IMR-90 (cell line): Measurements from ENCODE around the gene AGPS. TPM values are rescaled to one million over a fixed set of nuclear protein-coding genes. Genes with fewer than 3 reads are reported as not detected.

Experiments used
- ATAC-seq: fragments of 200-7000 bp; cut with Tn5 transposase; 2 replicates; pipeline ENCODE4 v1.9.1; 2020; ENCODE audit warnings: low read depth, mild to moderate bottlenecking, moderate library complexity
- BruUV-seq: library from RNA; stranded (reverse); fragments of 400-500 nt; replicated peaks from 2 replicates; lab custom pipeline; 2021; lab: Mats Ljungman, UMichigan
- CTCF ChIA-PET: fragments of 300-600 bp; formaldehyde crosslinking; extraction: SDS; loops from one replicate; lab custom pipeline; 2021; ENCODE audit warnings: antibody characterized with exemption; lab: Yijun Ruan, JAX
- POLR2A ChIA-PET: fragments of 300-600 bp; sonication (Branson Sonifier 250); formaldehyde crosslinking; loops from one replicate; lab custom pipeline; 2022; ENCODE audit warnings: antibody characterized with exemption; ENCODE audit not compliant: unreplicated experiment; lab: Charles Lee
- DNase-seq: peaks from one replicate; pipeline ENCODE4 v3.0.0; 2013
- H2AFZ ChIP-seq: replicated peaks from 2 replicates; pipeline ENCODE3; 2013; ENCODE audit warnings: low read length, mild to moderate bottlenecking; ENCODE audit not compliant: poor library complexity
- H2AK5ac ChIP-seq: 2 replicates; pipeline ENCODE4 v1.6.1; 2013; ENCODE audit warnings: low read depth, low read length, inconsistent platforms
- H2AK9ac ChIP-seq: replicated peaks from 2 replicates; pipeline ENCODE3; 2013; ENCODE audit warnings: mild to moderate bottlenecking, low read depth, low read length, moderate library complexity; ENCODE audit not compliant: poor library complexity
- H2BK120ac ChIP-seq: 2 replicates; pipeline ENCODE4 v1.6.1; 2013; ENCODE audit warnings: low read depth, low read length, inconsistent platforms
- H2BK15ac ChIP-seq: 3 replicates; pipeline ENCODE4 v1.6.1; 2013; ENCODE audit warnings: low read depth, low read length, inconsistent platforms
- H2BK20ac ChIP-seq: 2 replicates; pipeline ENCODE4 v1.6.1; 2013; ENCODE audit warnings: low read depth, mild to moderate bottlenecking, inconsistent platforms, low read length, moderate library complexity
- H2BK5ac ChIP-seq: 2 replicates; pipeline ENCODE4 v1.6.1; 2013; ENCODE audit warnings: mild to moderate bottlenecking, low read depth, low read length, inconsistent platforms; ENCODE audit not compliant: poor library complexity, severe bottlenecking
- H3K14ac ChIP-seq: replicated peaks from 2 replicates; pipeline ENCODE4 v1.6.1; 2013; ENCODE audit warnings: low read depth, low read length, inconsistent platforms
- H3K18ac ChIP-seq: 2 replicates; pipeline ENCODE4 v1.6.1; 2013; ENCODE audit warnings: low read depth, low read length, control low read depth
- H3K23ac ChIP-seq: 2 replicates; pipeline ENCODE4 v1.6.1; 2013; ENCODE audit warnings: low read depth, low read length, inconsistent platforms
- H3K27ac ChIP-seq: 2 replicates; pipeline ENCODE4 v1.5.1; 2013; ENCODE audit warnings: mild to moderate bottlenecking, control low read depth, low read length; ENCODE audit not compliant: insufficient read depth
- H3K27me3 ChIP-seq: 2 replicates; pipeline ENCODE4 v1.6.1; 2013; ENCODE audit warnings: low read length; ENCODE audit not compliant: control insufficient read depth, insufficient read depth
- H3K36me3 ChIP-seq: 2 replicates; pipeline ENCODE4 v1.6.1; 2013; ENCODE audit warnings: low read length, mixed read lengths; ENCODE audit not compliant: control insufficient read depth, insufficient read depth
- H3K4ac ChIP-seq: 2 replicates; pipeline ENCODE4 v1.6.1; 2013; ENCODE audit warnings: low read depth, low read length, inconsistent platforms
- H3K4me1 ChIP-seq: 2 replicates; pipeline ENCODE4 v1.6.1; 2013; ENCODE audit warnings: low read length, mixed read lengths; ENCODE audit not compliant: control insufficient read depth, insufficient read depth
- H3K4me2 ChIP-seq: 2 replicates; pipeline ENCODE4 v1.6.1; 2013; ENCODE audit warnings: low read depth, mild to moderate bottlenecking, control low read depth, low read length, moderate library complexity
- H3K4me3 ChIP-seq: 2 replicates; pipeline ENCODE4 v1.5.1; 2013; ENCODE audit warnings: low read depth, mild to moderate bottlenecking, control low read depth, low read length, moderate library complexity; ENCODE audit not compliant: insufficient read depth
- H3K56ac ChIP-seq: 2 replicates; pipeline ENCODE4 v1.6.1; 2013; ENCODE audit warnings: low read length, inconsistent platforms; ENCODE audit not compliant: insufficient read depth; ENCODE audit errors: extremely low read depth
- H3K79me1 ChIP-seq, 2 experiments: 2 replicates each; pipeline ENCODE4 v1.6.1; 2013; ENCODE audit warnings: low read length in 2 of 2, inconsistent platforms in 1 of 2, low read depth in 1 of 2
- H3K9ac ChIP-seq: 2 replicates; pipeline ENCODE4 v1.6.1; 2013; ENCODE audit warnings: low read depth, low read length, control low read depth
- H3K9me1 ChIP-seq: 2 replicates; pipeline ENCODE4 v1.6.1; 2013; ENCODE audit warnings: low read length, inconsistent platforms; ENCODE audit not compliant: insufficient read depth
- H3K9me3 ChIP-seq: 2 replicates; pipeline ENCODE4 v1.6.1; 2013; ENCODE audit warnings: low read length; ENCODE audit not compliant: control insufficient read depth, insufficient read depth
- H4K20me1 ChIP-seq: 2 replicates; pipeline ENCODE4 v1.6.1; 2013; ENCODE audit warnings: low read length, inconsistent platforms; ENCODE audit not compliant: insufficient read depth
- H4K5ac ChIP-seq: 2 replicates; pipeline ENCODE4 v1.6.1; 2013; ENCODE audit warnings: mild to moderate bottlenecking, low read depth, low read length, control low read depth
- H4K8ac ChIP-seq, 2 experiments: 2 replicates each; pipeline ENCODE4 v1.6.1; 2013; ENCODE audit warnings: low read depth in 2 of 2, low read length in 2 of 2, control low read depth in 1 of 2, inconsistent platforms in 1 of 2
- H4K91ac ChIP-seq: 2 replicates; pipeline ENCODE4 v1.6.1; 2013; ENCODE audit warnings: low read depth, low read length, inconsistent platforms; ENCODE audit not compliant: insufficient read depth
- BHLHE40 ChIP-seq: fragments of 150-350 bp; IDR thresholded peaks from 2 replicates; pipeline ENCODE4 v1.6.1; 2016; ENCODE audit warnings: mild to moderate bottlenecking, low read depth, low read length
- CEBPB ChIP-seq: IDR thresholded peaks from 2 replicates; pipeline ENCODE4 v1.6.1; 2012; ENCODE audit warnings: low read depth, low read length, improper control_type of control experiment
- CHD1 ChIP-seq: IDR thresholded peaks from 2 replicates; pipeline ENCODE4 v1.6.1; 2012; ENCODE audit warnings: low read depth, low read length, improper control_type of control experiment
- FOS ChIP-seq: fragments of 150-350 bp; IDR thresholded peaks from 2 replicates; pipeline ENCODE4 v1.6.1; 2016; ENCODE audit warnings: low read depth, low read length
- MAZ ChIP-seq: IDR thresholded peaks from 2 replicates; pipeline ENCODE4 v1.6.1; 2012; ENCODE audit warnings: low read depth, mild to moderate bottlenecking, low read length, improper control_type of control experiment, moderate library complexity, borderline replicate concordance
- NFE2L2 ChIP-seq: fragments of 150-350 bp; IDR thresholded peaks from 2 replicates; pipeline ENCODE4 v1.6.1; 2016; ENCODE audit warnings: low read depth, mild to moderate bottlenecking, low read length
- POLR2A ChIP-seq: IDR thresholded peaks from 2 replicates; pipeline ENCODE4 v1.6.1; 2012; ENCODE audit warnings: mild to moderate bottlenecking, low read depth, low read length
- SMC3 ChIP-seq: fragments of 150-350 bp; IDR thresholded peaks from 2 replicates; pipeline ENCODE4 v1.6.1; 2016; ENCODE audit warnings: low read depth, mild to moderate bottlenecking, antibody characterized with exemption, low read length, moderate library complexity
- WGBS, 2 experiments: methylation state at CpG; one replicate each; pipeline versions ENCODE4 v1.1.5 to v1.1.7; 2013; ENCODE audit warnings: missing lambda C conversion rate in 2 of 2; ENCODE audit not compliant: insufficient read length in 1 of 2; ENCODE audit errors: extremely low coverage in 2 of 2; 5-methylcytosine and 5-hydroxymethylcytosine counted together
- dilution Hi-C: fragments of 300-500 bp; cut with HindIII; formaldehyde crosslinking; loops from one replicate; pipeline ENCODE4 v1.14.3; 2018; ENCODE audit warnings: low sequenced_read_pairs; ENCODE audit not compliant: unreplicated experiment
- in situ Hi-C: fragments of 300-500 bp; cut with MboI; formaldehyde crosslinking; loops from 3 replicates; pipeline ENCODE4 v1.14.3; 2019; ENCODE audit warnings: low sequenced_read_pairs, inconsistent platforms, mixed read lengths
- intact Hi-C: fragments of 100-400 bp; cut with micrococcal nuclease; formaldehyde crosslinking; loops from 2 replicates; pipeline ENCODE4 v1.10.0; 2022
- polyA plus RNA-seq, 3 experiments: library from polyadenylated mRNA; depleted of rRNA; stranded (reverse); fragments of >200 nt; gene quantifications; 2 replicates each; pipeline ENCODE4 v1.2.3, GENCODE V29; 2012; ENCODE audit warnings: low replicate concordance in 1 of 3
- total RNA-seq: library from RNA; depleted of rRNA; stranded (reverse); fragments of >200 nt; gene quantifications from 2 replicates; pipeline ENCODE4 v1.2.3, GENCODE V29; 2012
- TF ChIP-seq, protein P1 (sequence below): conservative IDR thresholded peaks from 2 replicates; pipeline ENCODE4 v1.5.1; 2012; ENCODE audit warnings: mild to moderate bottlenecking, low read depth, low read length, improper control_type of control experiment
- TF ChIP-seq, protein P2 (sequence below): fragments of 150-350 bp; IDR thresholded peaks from 2 replicates; pipeline ENCODE4 v1.6.1; 2016; ENCODE audit warnings: low read depth, mild to moderate bottlenecking, low read length, moderate library complexity, borderline replicate concordance

AGPS gene
- total and polyA plus RNA-seq, 2 of the 4 experiments (the other 2 are of a cell fraction): 6.6 to 18.6 TPM

DNA sequence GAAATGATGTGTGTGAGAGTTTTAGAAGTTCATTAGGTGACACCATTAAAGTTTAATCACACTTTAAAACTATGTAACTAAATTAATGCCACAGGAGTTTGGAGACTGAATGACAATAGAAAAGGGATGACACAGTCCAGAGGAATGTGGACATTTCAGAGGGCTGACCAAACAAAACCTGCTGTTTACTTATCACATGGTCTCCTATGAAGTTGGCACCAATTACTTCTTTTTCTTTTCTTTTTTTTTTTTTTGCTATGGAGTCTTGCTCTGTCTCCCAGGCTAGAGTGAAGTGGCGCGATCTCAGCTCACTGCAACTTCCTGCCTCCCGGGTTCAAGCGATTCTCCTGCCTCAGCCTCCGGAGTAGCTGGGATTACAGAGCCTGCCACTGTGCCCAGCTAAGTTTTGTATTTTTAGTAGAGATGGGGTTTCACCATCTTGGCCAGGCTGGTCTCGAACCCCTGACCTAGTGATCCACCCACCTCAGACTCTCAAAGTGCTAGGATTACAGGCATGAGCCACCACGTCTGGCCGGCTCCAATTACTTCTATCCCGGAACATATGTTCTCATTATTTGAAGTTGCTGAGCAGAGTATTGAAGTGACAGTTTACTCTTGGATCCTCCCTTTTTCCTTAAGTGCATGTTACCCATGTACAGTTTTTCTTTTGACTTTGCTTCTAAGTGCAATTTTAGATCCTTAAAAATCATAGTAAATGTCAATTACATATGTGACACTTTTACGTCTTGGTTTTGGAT, 4.3 kb downstream of the AGPS start:
- H3K4me1 ChIP-seq: peaks cover 6% of the 10 kb centered on the region
- TF ChIP-seq SMC3 (no peak), FOS (no peak), BHLHE40 (no peak), CEBPB (no peak), MAZ (no peak), NFE2L2 (no peak), POLR2A (no peak), CHD1 (no peak)
- TF ChIP-seq, protein P1, sequence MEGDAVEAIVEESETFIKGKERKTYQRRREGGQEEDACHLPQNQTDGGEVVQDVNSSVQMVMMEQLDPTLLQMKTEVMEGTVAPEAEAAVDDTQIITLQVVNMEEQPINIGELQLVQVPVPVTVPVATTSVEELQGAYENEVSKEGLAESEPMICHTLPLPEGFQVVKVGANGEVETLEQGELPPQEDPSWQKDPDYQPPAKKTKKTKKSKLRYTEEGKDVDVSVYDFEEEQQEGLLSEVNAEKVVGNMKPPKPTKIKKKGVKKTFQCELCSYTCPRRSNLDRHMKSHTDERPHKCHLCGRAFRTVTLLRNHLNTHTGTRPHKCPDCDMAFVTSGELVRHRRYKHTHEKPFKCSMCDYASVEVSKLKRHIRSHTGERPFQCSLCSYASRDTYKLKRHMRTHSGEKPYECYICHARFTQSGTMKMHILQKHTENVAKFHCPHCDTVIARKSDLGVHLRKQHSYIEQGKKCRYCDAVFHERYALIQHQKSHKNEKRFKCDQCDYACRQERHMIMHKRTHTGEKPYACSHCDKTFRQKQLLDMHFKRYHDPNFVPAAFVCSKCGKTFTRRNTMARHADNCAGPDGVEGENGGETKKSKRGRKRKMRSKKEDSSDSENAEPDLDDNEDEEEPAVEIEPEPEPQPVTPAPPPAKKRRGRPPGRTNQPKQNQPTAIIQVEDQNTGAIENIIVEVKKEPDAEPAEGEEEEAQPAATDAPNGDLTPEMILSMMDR: no peak
- TF ChIP-seq, protein P2, sequence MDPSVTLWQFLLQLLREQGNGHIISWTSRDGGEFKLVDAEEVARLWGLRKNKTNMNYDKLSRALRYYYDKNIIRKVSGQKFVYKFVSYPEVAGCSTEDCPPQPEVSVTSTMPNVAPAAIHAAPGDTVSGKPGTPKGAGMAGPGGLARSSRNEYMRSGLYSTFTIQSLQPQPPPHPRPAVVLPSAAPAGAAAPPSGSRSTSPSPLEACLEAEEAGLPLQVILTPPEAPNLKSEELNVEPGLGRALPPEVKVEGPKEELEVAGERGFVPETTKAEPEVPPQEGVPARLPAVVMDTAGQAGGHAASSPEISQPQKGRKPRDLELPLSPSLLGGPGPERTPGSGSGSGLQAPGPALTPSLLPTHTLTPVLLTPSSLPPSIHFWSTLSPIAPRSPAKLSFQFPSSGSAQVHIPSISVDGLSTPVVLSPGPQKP: no peak
- no TSS peak for BruUV-seq

More for the DNA sequence above, 4.3 kb downstream of the AGPS start:
- CTCF ChIA-PET: interaction anchor here (0.7 kb wide), 1 partner anchor 32 kb away, joined by 3 read pairs; no protein-coding TSS in a partner anchor
- no peak overlapping the region for H2AK9ac ChIP-seq
- H3K27ac ChIP-seq: peak overlapping the region; percentile 53
- H3K9me1 ChIP-seq: peaks cover 5% of the 10 kb centered on the region
- H3K27me3 ChIP-seq: no peaks in the 10 kb centered on the region
- H4K8ac ChIP-seq: no peak overlapping the region
- in situ Hi-C loops: no loop called here
- ATAC-seq: no peak
- 0 out of 3 replicates have a peak overlapping the region, but pooled peaks have one; percentile 45 for H2BK15ac ChIP-seq
- H3K23ac ChIP-seq: peak overlapping the region; percentile 56; the same call in 1 of the 2 replicates
- no peaks in the 10 kb centered on the region for H3K36me3 ChIP-seq
- peak overlapping the region; percentile 20; the same call in 1 of the 2 replicates for H3K18ac ChIP-seq
- H4K5ac ChIP-seq: no peak overlapping the region
- 0 out of 2 replicates have a peak overlapping the region, but pooled peaks have one; percentile 12 for H2AK5ac ChIP-seq
- peaks cover 32% of the 10 kb centered on the region for H4K20me1 ChIP-seq
- dilution Hi-C loops: no loop called here
- H4K91ac ChIP-seq: no peak overlapping the region
- peak overlapping the region; percentile 72; the same call in 1 of the 2 replicates for H2BK20ac ChIP-seq
- no peaks in the 10 kb centered on the region for H3K9me3 ChIP-seq
- H3K14ac ChIP-seq: peak overlapping the region; percentile 57; the same call in 1 of the 2 replicates
- H3K4me2 ChIP-seq: peak overlapping the region; percentile 65; the same call in 1 of the 2 replicates
- no peak overlapping the region for H3K9ac ChIP-seq
- POLR2A ChIA-PET: no interaction called here
- H3K79me1 ChIP-seq: peaks cover 10 to 75% of the 10 kb centered on the region in 2 experiments
- H3K4ac ChIP-seq: peak overlapping the region; percentile 23; the same call in 1 of the 2 replicates
- H3K56ac ChIP-seq: no peak overlapping the region
- WGBS, 2 experiments: no CpG with 5 or more reads among the region's 10 CpGs
- peak; percentile 69 for DNase-seq
- H2BK5ac ChIP-seq: peak overlapping the region; percentile 84
- no peak overlapping the region for H2AFZ ChIP-seq
- H3K4me3 ChIP-seq: no peak overlapping the region
- 0 out of 2 replicates have a peak overlapping the region, but pooled peaks have one; percentile 23 for H2BK120ac ChIP-seq
- intact Hi-C loops: loop anchor here (5.0 kb wide), 2 partner anchors 135 to 235 kb away; partner anchors contain the start of gene NFE2L2
